ENCODE measurements around the gene RETREG1.

GRCh38 chr5:16561660-16562059 lies 55.1 kb downstream of the RETREG1 start:
- TF ChIP-seq MYC (IDR thresholded peaks at IDR 0.05; ENCODE audit: low read depth, low read length) (no peak), FOS (IDR thresholded peaks at IDR 0.05; ENCODE audit: borderline replicate concordance, insufficient read depth, low read length) (no peak), CTCF (IDR thresholded peaks at IDR 0.05; ENCODE audit: extremely low read depth in 1 of 2, insufficient read depth in 1 of 2, low read depth in 1 of 2, low read length in 2 of 2) (no peak), MAX (IDR thresholded peaks at IDR 0.05; ENCODE audit: insufficient read depth, insufficient read length) (no peak)
